Retina (tissue), 1 donor: ENCODE data around the gene ATG4A.

Source experiments
- DNase-seq: peaks from one replicate; pipeline ENCODE4 v3.0.0-alpha.2; 2016

ATG4A gene

GRCh38 chrX:108091264-108091877 lies at the start of gene ATG4A, which contains the start of gene PSMD10:
TSS of gene ATG4A (plus strand) at chrX:108091778. CDS start at chrX:108091827, 49 bp downstream.
TSS of gene PSMD10 (minus strand) at chrX:108091542. CDS start at chrX:108091520, 22 bp downstream.
- DNase-seq = peak; percentile 91

GRCh38 chrX:108044554-108045256 lies 46.9 kb upstream of the ATG4A start, which contains the start of gene VSIG1:
TSS of gene VSIG1 (plus strand) at chrX:108045065. CDS start at chrX:108045131, 66 bp downstream.
- no peak for DNase-seq

GRCh38 chrX:108049649-108050048 lies 41.9 kb upstream of the ATG4A start:
- DNase-seq = no peak

GRCh38 chrX:108053218-108053617 lies 38.4 kb upstream of the ATG4A start:
- DNase-seq = no peak

- DNase-seq = no peak
Measured at GRCh38 chrX:108055546-108055945, 36.0 kb upstream of the ATG4A start.

- no peak for DNase-seq
Measured at GRCh38 chrX:108059801-108060200, 31.8 kb upstream of the ATG4A start.

- no peak for DNase-seq
Measured at GRCh38 chrX:108064001-108064400, 27.6 kb upstream of the ATG4A start.

GRCh38 chrX:108064613-108065012 lies 27.0 kb upstream of the ATG4A start:
- DNase-seq = no peak

GRCh38 chrX:108068121-108068520 lies 23.5 kb upstream of the ATG4A start:
- DNase-seq = no peak

- DNase-seq = no peak
Measured at GRCh38 chrX:108070891-108071290, 20.7 kb upstream of the ATG4A start.

GRCh38 chrX:108071578-108071977 lies 20.0 kb upstream of the ATG4A start:
- no peak for DNase-seq

GRCh38 chrX:108072746-108073145 lies 18.8 kb upstream of the ATG4A start:
- DNase-seq = no peak

- no peak for DNase-seq
Measured at GRCh38 chrX:108081110-108081509, 10.5 kb upstream of the ATG4A start.

GRCh38 chrX:108087792-108088191 lies 3.8 kb upstream of the ATG4A start:
- no peak for DNase-seq

- no peak for DNase-seq
Measured at GRCh38 chrX:108088511-108088910, 3.1 kb upstream of the ATG4A start.

- DNase-seq = no peak
Measured at GRCh38 chrX:108090491-108091263, 901 bp upstream of the ATG4A start.

GRCh38 chrX:108091878-108092291 lies 307 bp downstream of the ATG4A start:
- DNase-seq = no peak

GRCh38 chrX:108097380-108097779 lies 5.8 kb downstream of the ATG4A start:
- DNase-seq = no peak

GRCh38 chrX:108105473-108105872 lies 13.9 kb downstream of the ATG4A start:
- no peak for DNase-seq

GRCh38 chrX:108114541-108114940 lies 23.0 kb downstream of the ATG4A start:
- DNase-seq = no peak

- DNase-seq = no peak
Measured at GRCh38 chrX:108117988-108118387, 26.4 kb downstream of the ATG4A start.

GRCh38 chrX:108121291-108121690 lies 29.7 kb downstream of the ATG4A start:
- no peak for DNase-seq

- peak; percentile 10 for DNase-seq
Measured at GRCh38 chrX:108122748-108123147, 31.2 kb downstream of the ATG4A start.
